Measurements from ENCODE around the gene RAPGEF3. TPM values are rescaled to one million over a fixed set of nuclear protein-coding genes. Genes with fewer than 3 reads are reported as not detected.

Gene RAPGEF3
- total and polyA plus RNA-seq, 9 of the 15 experiments (the other 6 are each of a cell fraction or from before 2014, with no cell fraction given): 0.03 to 0.78 (median 0.37) TPM; not detected in 1

GRCh38 chr12:47807338-47807737, 48.7 kb upstream of the RAPGEF3 start (continued):
- TF ChIP-seq AFF4 (CRISPR knock-in tag; IDR thresholded peaks at IDR 0.05): no peak
- no peak for TF ChIP-seq REST (IDR thresholded peaks at IDR 0.05; ENCODE audit: borderline replicate concordance)
- TF ChIP-seq REST (CRISPR knock-in tag; IDR thresholded peaks at IDR 0.05; ENCODE audit: low read depth): no peak
- no peak for TF ChIP-seq ZNF77 (CRISPR knock-in tag; IDR thresholded peaks at IDR 0.05)
